ENCODE measurements around the gene CCDC178.

DNA sequence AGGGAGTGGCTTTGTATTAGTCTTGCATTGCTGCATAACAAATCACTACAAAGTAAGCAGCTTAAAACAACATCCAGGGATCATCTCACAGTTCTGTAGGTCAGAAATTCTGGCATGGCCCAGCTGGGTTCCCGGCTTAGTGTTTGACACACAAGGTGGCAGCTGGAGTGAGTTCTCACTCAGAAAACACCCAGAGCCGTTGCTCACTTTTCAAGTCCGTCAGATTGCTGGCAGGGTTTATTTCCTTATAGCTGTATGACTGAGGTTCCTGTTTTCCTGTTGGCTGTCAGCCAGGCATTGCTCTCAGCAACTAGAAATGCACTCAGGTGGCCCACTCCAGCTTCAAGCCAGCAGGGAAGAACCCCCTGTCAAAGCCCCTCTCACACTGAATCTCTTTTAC, 324.1 kb downstream of the CCDC178 start:
- TF ChIP-seq CTCF (IDR thresholded peaks at IDR 0.05), result no peak
- TF ChIP-seq POLR2A (IDR thresholded peaks at IDR 0.05), result no peak
